NCI-H446 treated with DMSO at 0.1 percent for 48 hours (cell line): ENCODE data around the gene KRTAP9-1.
"Not testable (repeated sequence)": the region's sequence is repeated elsewhere in the genome, so short reads cannot be mapped to it uniquely, and the experiment has no call there.

ENCODE experiments used
- DNase-seq: peaks from one replicate; lab custom pipeline; 2025; lab: John Stamatoyannopoulos, UW

Gene KRTAP9-1

DNA sequence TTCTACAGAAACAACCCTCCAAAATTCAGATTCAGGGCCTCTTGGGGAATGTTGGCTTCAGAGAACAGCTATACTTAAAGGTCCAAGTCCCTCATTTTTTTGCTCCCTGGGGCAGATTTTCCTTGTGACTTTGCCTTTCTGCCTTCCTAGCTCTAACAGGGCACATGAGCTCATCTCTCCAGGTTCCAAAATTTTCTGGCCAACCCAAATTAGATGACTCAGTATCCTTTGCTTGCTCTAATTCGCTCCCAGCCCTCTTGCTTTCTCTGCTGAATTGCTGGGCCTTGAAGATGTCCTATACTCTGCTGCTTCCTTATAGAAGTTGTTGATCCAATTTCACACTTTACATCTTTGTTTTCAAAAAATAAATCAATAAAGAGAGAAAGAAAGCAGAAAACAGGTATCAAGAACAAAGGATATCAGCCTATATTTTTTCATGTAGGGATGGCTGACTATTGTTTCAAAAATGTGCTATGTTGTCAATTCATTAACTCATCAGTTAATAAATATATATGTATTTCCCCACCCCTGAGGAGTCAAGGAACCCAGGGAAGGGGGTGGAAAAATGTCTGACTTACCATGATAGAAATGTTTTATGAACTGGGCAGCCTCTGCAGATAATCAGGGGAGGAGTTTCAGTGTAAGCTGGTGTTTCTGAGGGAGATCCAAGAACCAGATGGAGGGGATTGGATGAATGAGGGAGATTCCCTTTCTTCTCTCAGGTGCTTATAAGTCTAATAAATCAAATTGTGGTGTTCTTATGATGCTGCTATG, 10.7 kb upstream of the KRTAP9-1 start:
- DNase-seq, result no peak

GRCh38 chr17:41184480-41184961, 5.2 kb upstream of the KRTAP9-1 start, which contains the start of gene KRTAP4-1:
TSS of gene KRTAP4-1 (minus strand) at chr17:41184911. CDS start at chr17:41184854, 57 bp downstream.
- DNase-seq, result no peak

DNA sequence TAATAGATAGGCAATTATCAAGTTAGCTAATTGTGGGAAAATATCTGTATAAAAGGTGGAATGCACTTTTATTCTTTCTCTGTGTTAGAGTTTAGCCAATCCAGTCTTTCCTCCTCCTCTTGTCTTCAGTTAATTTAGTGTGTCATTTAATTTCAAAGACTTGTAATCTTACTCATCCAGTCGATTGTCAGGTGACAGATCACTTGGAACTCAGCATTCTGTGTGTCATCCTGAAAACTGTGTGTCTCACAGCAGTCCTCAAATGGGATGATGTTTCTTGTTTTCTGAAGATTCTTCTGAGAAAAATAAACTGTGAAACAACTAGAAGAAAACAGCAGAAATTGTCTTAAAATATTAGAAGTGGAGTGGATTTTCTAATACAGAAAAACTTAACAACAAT, 4.7 kb upstream of the KRTAP9-1 start:
- no peak for DNase-seq

- DNase-seq, result no peak
Observed at GRCh38 chr17:41186872-41187271, 2.8 kb upstream of the KRTAP9-1 start.

GRCh38 chr17:41190328-41190727, 641 bp downstream of the KRTAP9-1 start:
- no peak for DNase-seq

DNA sequence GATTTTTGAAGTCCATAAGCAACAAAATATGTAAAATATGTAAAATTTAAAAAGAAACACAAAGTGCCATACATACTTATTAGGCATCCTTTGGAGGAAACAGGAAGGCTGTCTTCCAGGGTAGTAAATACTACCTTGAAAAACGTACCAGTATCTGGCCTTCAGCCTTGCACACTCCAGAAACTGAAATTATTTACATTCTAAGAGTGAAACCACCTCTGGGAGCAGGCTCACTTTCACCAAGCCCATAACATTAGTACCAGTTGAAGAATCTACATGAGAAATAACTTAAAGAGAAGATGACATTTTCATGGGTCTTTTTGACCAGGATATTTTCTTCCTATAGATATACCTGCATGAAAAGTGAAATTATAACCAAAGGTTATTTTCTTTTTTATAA, 6.4 kb downstream of the KRTAP9-1 start:
- DNase-seq, result no peak

DNA sequence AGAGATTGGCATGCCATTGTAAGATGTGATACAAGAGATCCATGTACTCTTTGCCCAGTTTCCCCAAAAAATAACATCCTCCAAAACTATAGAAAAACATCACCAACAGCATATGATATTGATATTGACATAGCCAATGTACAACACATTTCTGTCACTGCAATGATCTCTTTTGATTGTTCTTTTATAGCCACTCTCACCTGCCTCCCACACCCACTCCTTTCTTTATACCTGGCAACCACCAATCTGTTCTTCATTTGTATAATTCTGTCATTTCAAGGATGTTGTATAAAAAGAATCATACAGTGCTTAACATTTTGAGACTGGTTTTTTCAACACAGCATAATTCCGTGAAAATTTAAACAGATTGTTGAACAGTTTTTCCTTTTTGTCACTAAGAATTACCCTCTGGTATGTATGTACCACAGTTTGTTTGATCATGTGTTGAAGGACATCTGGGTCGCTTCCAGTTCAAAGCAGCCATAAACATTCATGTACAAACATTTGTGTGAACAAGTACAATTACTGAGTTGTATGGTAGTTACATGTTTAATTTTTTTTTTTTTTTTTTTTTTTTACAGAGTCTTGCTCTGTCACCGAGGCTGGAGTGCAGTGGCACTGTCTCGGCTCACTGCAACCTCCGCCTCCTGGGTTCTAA, 9.9 kb downstream of the KRTAP9-1 start:
- no peak for DNase-seq

DNA sequence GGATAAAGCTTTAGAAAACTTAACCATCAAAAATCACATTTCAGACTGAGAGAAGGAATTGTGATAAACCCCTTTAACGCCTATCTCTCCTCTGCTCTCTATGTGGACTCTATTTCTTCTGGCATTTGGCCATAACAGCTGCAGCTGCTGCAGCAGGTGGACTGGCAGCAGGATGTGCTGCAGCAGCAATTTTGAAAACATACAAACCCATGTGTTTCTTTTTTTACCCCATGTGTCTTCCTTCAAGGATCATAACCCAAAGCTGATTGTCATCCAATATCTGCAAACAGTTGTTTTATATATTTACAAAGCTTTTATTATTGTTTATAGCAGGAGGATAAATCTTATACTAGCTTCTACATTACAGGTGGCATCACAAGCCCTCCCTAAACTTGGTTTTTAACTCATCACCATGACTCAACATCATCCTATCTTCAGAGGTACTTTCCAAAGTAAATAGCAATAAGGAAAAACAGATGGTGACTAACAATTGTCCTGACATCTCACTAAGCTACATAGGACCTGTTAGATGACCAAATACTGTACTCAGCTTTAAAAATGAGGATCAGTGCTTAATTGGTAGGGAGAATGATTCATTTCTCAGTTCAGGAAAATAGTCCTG, 22.3 kb downstream of the KRTAP9-1 start:
- DNase-seq, result no peak

GRCh38 chr17:41212524-41213169, 23.0 kb downstream of the KRTAP9-1 start:
- DNase-seq, result peak; percentile 2

DNA sequence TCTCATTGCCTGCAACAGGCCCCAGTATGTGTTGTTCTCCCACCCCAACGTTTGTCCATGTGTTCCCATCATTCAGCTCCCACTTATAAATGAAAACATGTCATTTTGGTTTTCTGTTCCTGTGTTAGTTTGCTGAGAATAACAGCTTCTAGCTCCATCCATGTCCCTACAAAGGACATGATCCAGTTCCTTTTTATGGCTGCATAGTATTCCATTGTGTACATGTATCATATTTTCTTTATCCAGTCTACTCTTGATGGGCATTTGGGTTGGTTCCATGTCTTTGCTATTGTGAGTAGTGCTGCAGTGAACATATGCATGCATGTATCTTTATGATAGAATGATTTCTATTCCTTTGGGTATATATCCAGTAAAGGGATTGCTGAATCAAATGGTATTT, 26.0 kb downstream of the KRTAP9-1 start:
- no peak for DNase-seq

- no peak for DNase-seq
Observed at GRCh38 chr17:41223821-41224220, 34.1 kb downstream of the KRTAP9-1 start.

- no peak for DNase-seq
Observed at GRCh38 chr17:41226051-41226450, 36.4 kb downstream of the KRTAP9-1 start.

GRCh38 chr17:41226598-41227095, 37.0 kb downstream of the KRTAP9-1 start, which contains the start of gene KRTAP9-2:
TSS of gene KRTAP9-2 (plus strand) at chr17:41226648. CDS start at chr17:41226655, 7 bp downstream.
- DNase-seq, result not testable (repeated sequence)

- no peak for DNase-seq
Observed at GRCh38 chr17:41230094-41230493, 40.4 kb downstream of the KRTAP9-1 start.

- no peak for DNase-seq
Observed at GRCh38 chr17:41231731-41232130, 42.0 kb downstream of the KRTAP9-1 start.

GRCh38 chr17:41232399-41233105, 42.9 kb downstream of the KRTAP9-1 start, which contains the start of gene KRTAP9-3:
TSS of gene KRTAP9-3 (plus strand) at chr17:41232449. CDS start at chr17:41232502, 53 bp downstream.
- not testable (repeated sequence) for DNase-seq

DNA sequence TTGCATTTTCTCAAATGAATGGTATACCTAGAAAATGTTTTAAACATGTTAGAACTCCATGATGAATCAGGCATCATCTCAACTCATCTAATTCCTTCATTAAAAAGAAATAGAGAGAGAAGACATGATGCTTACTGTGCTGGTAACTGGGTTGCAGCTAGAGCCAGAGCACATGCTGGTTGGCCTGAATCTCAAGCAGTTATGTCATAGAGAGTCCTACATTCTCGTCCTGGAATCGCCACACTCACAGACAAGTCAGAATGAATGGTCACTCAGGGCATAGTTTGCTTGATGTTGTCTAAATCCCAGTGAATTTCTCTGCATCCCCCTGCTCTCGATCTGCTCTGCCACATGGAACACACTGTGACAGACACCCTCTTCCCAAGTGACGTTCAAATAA, 47.4 kb downstream of the KRTAP9-1 start:
- DNase-seq, result not testable (repeated sequence)

- DNase-seq, result not testable (repeated sequence)
Observed at GRCh38 chr17:41237949-41238437, 48.3 kb downstream of the KRTAP9-1 start, which contains the start of gene KRTAP9-8. TSS of gene KRTAP9-8 (plus strand) at chr17:41237999. CDS start at chr17:41238052, 53 bp downstream.
